GM12878 (cell line): ENCODE measurements around the gene SLC22A7. TPM values are rescaled to one million over a fixed set of nuclear protein-coding genes. Genes with fewer than 3 reads are reported as not detected.

Experiments used
- BACH1 ChIP-seq: fragments of 450-650 bp; IDR thresholded peaks from 2 replicates; pipeline ENCODE4 v1.6.1; 2017; ENCODE audit warnings: mild to moderate bottlenecking, borderline replicate concordance
- CBX3 ChIP-seq: fragments of 200-600 bp; sonication (generic); IDR thresholded peaks from 2 replicates; pipeline ENCODE4 v1.6.1; 2016; ENCODE audit warnings: low read depth, borderline replicate concordance
- CHD4 ChIP-seq: fragments of 200-600 bp; sonication (generic); IDR thresholded peaks from 2 replicates; pipeline ENCODE4 v1.6.1; 2016; ENCODE audit warnings: mild to moderate bottlenecking
- E2F8 ChIP-seq: fragments of 450-650 bp; IDR thresholded peaks from 2 replicates; pipeline ENCODE4 v1.6.1; 2018; ENCODE audit warnings: mild to moderate bottlenecking, low read depth, moderate library complexity; ENCODE audit not compliant: partially characterized antibody
- ETV6 ChIP-seq, 2 experiments: fragments of 450-650 bp in 1 of 2; IDR thresholded peaks in 1 of 2; conservative IDR thresholded peaks in 1 of 2; 2 replicates each; pipeline ENCODE4 v1.6.1; 2014; ENCODE audit warnings: antibody characterized with exemption in 1 of 2, borderline replicate concordance in 1 of 2, low read depth in 1 of 2, mild to moderate bottlenecking in 1 of 2, moderate library complexity in 1 of 2
- IRF4 ChIP-seq: IDR thresholded peaks from 2 replicates; pipeline ENCODE4 v1.6.1; 2011; ENCODE audit warnings: low read depth, low read length
- LARP7 ChIP-seq: fragments of 450-650 bp; IDR thresholded peaks from 2 replicates; pipeline ENCODE4 v1.6.1; 2017; ENCODE audit warnings: mild to moderate bottlenecking
- MAX ChIP-seq: IDR thresholded peaks from 2 replicates; pipeline ENCODE4 v1.6.1; 2012; ENCODE audit warnings: low read depth, low read length, improper control_type of control experiment
- MEF2B ChIP-seq: fragments of 450-650 bp; IDR thresholded peaks from 2 replicates; pipeline ENCODE4 v1.6.1; 2018; ENCODE audit warnings: mild to moderate bottlenecking, moderate library complexity; ENCODE audit not compliant: partially characterized antibody, poor library complexity, severe bottlenecking
- NRF1 ChIP-seq: conservative IDR thresholded peaks from 2 replicates; pipeline ENCODE4 v1.6.1; 2011; ENCODE audit warnings: mild to moderate bottlenecking, low read depth, low read length, improper control_type of control experiment
- PML ChIP-seq: IDR thresholded peaks from 2 replicates; pipeline ENCODE4 v1.6.1; 2012; ENCODE audit warnings: low read length, inconsistent platforms
- POLR2AphosphoS2 ChIP-seq: IDR thresholded peaks from 2 replicates; pipeline ENCODE4 v1.6.1; 2011; ENCODE audit warnings: low read depth, mild to moderate bottlenecking, low read length, improper control_type of control experiment, moderate library complexity
- POU2F2 ChIP-seq: IDR thresholded peaks from 3 replicates; pipeline ENCODE4 v1.6.1; 2011; ENCODE audit warnings: low read depth, mild to moderate bottlenecking, low read length, borderline replicate concordance
- RB1 ChIP-seq: fragments of 450-650 bp; formaldehyde crosslinking; IDR thresholded peaks from 2 replicates; pipeline ENCODE4 v1.6.1; 2017; ENCODE audit warnings: mild to moderate bottlenecking, borderline replicate concordance
- SMAD1 ChIP-seq: fragments of 450-650 bp; IDR thresholded peaks from 2 replicates; pipeline ENCODE4 v1.6.1; 2018; ENCODE audit warnings: mild to moderate bottlenecking, low read depth; ENCODE audit not compliant: partially characterized antibody
- SMAD5 ChIP-seq: IDR thresholded peaks from 2 replicates; pipeline ENCODE4 v1.6.1; 2016; ENCODE audit warnings: antibody characterized with exemption, low read depth
- YBX1 ChIP-seq: fragments of 450-650 bp; IDR thresholded peaks from 2 replicates; pipeline ENCODE4 v1.6.1; 2016; ENCODE audit warnings: antibody characterized with exemption
- ZSCAN29 ChIP-seq: fragments of 450-650 bp; IDR thresholded peaks from 2 replicates; pipeline ENCODE4 v1.6.1; 2017; ENCODE audit warnings: mild to moderate bottlenecking, moderate library complexity
- polyA plus RNA-seq, 11 experiments: library from polyadenylated mRNA; depleted of rRNA in 4 of 11; unstranded in 6 of 11; stranded (reverse) in 5 of 11; fragments of >200 nt; fragmentation: Nextera tagmentation in 4 of 11; fragmentation: Illumina TruSeq in 1 of 11; extraction: Ambion mirVana in 4 of 11; extraction: Trizol in 1 of 11; gene quantifications; 1 replicate in 1 of 11; 2 replicates in 10 of 11; pipeline versions ENCODE4 v1.2.1 to v1.2.3, GENCODE V29; 2011 to 2016; ENCODE audit warnings: inconsistent platforms in 2 of 11, missing spikeins in 2 of 11, low read depth in 1 of 11
- total RNA-seq, 4 experiments: library from RNA; depleted of rRNA in 3 of 4; stranded (reverse); fragments of >200 nt in 3 of 4; fragmentation: Illumina TruSeq in 1 of 4; extraction: Trizol in 1 of 4; gene quantifications; 2 replicates each; pipeline versions ENCODE4 v1.2.1 to v1.2.3, GENCODE V29; 2013 to 2021
- TF ChIP-seq, protein P1 (sequence below): fragments of 450-650 bp; IDR thresholded peaks from 2 replicates; pipeline ENCODE4 v1.6.1; 2017; ENCODE audit warnings: low read depth, mild to moderate bottlenecking, moderate library complexity
- TF ChIP-seq, protein P2 (sequence below): fragments of 450-650 bp; IDR thresholded peaks from 2 replicates; pipeline ENCODE4 v1.6.1; 2014; ENCODE audit warnings: mild to moderate bottlenecking
- TF ChIP-seq, protein P3 (sequence below): fragments of 450-650 bp; IDR thresholded peaks from 2 replicates; pipeline ENCODE4 v1.6.1; 2017; ENCODE audit warnings: mild to moderate bottlenecking, moderate library complexity

The SLC22A7 gene
- total and polyA plus RNA-seq, 10 of the 15 experiments (the other 5 are each of a cell fraction or from before 2014, with no cell fraction given), result 0.08 to 0.31 TPM; not detected in 8

GRCh38 chr6:43271103-43271815 is 26.8 kb upstream of the SLC22A7 start (continued):
- no peak for TF ChIP-seq E2F8
- no peak for TF ChIP-seq LARP7
- TF ChIP-seq, protein P1, sequence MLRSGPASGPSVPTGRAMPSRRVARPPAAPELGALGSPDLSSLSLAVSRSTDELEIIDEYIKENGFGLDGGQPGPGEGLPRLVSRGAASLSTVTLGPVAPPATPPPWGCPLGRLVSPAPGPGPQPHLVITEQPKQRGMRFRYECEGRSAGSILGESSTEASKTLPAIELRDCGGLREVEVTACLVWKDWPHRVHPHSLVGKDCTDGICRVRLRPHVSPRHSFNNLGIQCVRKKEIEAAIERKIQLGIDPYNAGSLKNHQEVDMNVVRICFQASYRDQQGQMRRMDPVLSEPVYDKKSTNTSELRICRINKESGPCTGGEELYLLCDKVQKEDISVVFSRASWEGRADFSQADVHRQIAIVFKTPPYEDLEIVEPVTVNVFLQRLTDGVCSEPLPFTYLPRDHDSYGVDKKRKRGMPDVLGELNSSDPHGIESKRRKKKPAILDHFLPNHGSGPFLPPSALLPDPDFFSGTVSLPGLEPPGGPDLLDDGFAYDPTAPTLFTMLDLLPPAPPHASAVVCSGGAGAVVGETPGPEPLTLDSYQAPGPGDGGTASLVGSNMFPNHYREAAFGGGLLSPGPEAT, result peak; percentile 9; the same call in 1 of the 2 replicates
- TF ChIP-seq IRF4, result no peak
- TF ChIP-seq POU2F2, result peak; percentile 62; the same call in 1 of the 3 replicates
- TF ChIP-seq BACH1, result no peak
- TF ChIP-seq CHD4, result no peak
- TF ChIP-seq MEF2B, result peak; percentile 84
- TF ChIP-seq, protein P2, sequence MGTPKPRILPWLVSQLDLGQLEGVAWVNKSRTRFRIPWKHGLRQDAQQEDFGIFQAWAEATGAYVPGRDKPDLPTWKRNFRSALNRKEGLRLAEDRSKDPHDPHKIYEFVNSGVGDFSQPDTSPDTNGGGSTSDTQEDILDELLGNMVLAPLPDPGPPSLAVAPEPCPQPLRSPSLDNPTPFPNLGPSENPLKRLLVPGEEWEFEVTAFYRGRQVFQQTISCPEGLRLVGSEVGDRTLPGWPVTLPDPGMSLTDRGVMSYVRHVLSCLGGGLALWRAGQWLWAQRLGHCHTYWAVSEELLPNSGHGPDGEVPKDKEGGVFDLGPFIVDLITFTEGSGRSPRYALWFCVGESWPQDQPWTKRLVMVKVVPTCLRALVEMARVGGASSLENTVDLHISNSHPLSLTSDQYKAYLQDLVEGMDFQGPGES, result no peak
- TF ChIP-seq YBX1, result no peak
- TF ChIP-seq PML, result no peak
- peak; percentile 79 for TF ChIP-seq ZSCAN29
- no peak for TF ChIP-seq SMAD5
- 0 out of 2 replicates have a peak, but pooled peaks have one; percentile 21 for TF ChIP-seq MAX
- TF ChIP-seq SMAD1, result no peak
- no peak for TF ChIP-seq CBX3
- TF ChIP-seq RB1, result no peak
- TF ChIP-seq ETV6 (conservative IDR thresholded peaks at IDR 0.05 in 1 of 2, IDR thresholded peaks at IDR 0.05 in 1 of 2; ENCODE audit: borderline replicate concordance in 1 of 2, low read depth in 1 of 2), result no peak
- TF ChIP-seq, protein P3, sequence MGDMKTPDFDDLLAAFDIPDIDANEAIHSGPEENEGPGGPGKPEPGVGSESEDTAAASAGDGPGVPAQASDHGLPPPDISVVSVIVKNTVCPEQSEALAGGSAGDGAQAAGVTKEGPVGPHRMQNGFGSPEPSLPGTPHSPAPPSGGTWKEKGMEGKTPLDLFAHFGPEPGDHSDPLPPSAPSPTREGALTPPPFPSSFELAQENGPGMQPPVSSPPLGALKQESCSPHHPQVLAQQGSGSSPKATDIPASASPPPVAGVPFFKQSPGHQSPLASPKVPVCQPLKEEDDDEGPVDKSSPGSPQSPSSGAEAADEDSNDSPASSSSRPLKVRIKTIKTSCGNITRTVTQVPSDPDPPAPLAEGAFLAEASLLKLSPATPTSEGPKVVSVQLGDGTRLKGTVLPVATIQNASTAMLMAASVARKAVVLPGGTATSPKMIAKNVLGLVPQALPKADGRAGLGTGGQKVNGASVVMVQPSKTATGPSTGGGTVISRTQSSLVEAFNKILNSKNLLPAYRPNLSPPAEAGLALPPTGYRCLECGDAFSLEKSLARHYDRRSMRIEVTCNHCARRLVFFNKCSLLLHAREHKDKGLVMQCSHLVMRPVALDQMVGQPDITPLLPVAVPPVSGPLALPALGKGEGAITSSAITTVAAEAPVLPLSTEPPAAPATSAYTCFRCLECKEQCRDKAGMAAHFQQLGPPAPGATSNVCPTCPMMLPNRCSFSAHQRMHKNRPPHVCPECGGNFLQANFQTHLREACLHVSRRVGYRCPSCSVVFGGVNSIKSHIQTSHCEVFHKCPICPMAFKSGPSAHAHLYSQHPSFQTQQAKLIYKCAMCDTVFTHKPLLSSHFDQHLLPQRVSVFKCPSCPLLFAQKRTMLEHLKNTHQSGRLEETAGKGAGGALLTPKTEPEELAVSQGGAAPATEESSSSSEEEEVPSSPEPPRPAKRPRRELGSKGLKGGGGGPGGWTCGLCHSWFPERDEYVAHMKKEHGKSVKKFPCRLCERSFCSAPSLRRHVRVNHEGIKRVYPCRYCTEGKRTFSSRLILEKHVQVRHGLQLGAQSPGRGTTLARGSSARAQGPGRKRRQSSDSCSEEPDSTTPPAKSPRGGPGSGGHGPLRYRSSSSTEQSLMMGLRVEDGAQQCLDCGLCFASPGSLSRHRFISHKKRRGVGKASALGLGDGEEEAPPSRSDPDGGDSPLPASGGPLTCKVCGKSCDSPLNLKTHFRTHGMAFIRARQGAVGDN, result peak; percentile 44; the same call in 1 of the 2 replicates
- TF ChIP-seq NRF1, result no peak
- no peak for TF ChIP-seq POLR2AphosphoS2
